CD4-positive, alpha-beta T cell treated with Interleukin-15 for 1 hour (primary cell): ENCODE measurements around the gene IMPDH2.

Experiments used
- DNase-seq: peaks from one replicate; pipeline ENCODE4 v3.0.0-alpha.2; 2020

IMPDH2 gene

DNA sequence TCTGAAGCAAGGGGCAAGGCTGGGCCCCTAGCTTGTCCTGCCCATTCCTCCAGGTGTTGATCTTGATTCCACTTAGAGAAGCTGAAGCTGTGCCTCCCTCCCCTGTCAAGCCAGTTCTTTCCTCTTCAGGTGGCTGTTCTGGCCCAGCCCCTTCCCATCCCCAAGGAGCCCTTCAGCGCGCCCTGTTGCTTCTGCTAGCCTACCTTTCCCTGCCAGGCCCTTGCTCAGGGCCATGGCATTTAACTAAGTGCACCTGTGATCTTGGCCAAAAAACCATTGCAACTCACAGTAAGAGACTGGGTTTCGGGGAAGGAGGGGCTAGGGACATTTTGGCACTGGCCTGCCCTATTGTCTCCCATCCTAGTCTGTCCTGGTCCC is 23.9 kb downstream of the IMPDH2 start:
- no peak for DNase-seq

DNA sequence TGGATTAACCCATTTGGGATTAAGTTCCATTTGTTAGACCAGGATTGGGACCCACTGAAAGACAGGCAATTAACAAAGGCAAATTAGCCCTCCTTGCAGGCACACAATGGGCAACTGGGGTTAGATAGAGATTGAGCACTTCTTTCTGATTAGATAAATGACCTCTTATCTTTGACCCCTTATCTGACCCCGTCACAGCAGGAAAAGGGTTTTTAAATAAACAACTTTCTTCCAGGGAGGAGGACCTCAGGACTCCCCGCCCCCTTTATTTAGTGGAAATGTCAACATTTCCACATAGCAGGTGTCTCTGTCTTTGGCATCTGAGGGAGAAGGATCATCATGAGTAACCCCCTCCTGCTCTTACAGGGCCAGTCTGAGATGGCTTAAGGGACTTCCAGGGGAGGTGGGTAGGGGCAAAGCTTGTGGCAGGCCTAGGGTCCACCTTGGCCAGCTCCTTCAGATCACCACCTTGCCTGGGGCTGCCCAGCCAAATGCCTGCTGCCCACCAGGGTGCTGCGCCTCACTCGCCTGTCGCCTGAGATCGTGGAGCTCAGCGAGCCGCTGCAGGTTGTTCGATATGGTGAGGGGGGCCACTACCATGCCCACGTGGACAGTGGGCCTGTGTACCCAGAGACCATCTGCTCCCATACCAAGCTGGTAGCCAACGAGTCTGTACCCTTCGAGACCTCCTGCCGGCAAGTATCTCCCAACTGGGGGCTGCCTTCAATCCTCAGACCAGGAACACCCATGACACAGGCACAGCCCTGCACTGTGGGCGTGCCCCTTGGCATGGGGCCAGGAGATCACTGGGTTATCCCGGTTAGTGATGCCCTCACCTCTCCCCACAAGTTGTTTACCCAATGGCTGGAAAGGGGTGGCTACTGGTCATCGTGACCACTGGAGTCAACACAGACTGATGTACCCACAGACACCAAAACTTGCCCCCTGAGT is 24.6 kb downstream of the IMPDH2 start:
- no peak for DNase-seq

DNA sequence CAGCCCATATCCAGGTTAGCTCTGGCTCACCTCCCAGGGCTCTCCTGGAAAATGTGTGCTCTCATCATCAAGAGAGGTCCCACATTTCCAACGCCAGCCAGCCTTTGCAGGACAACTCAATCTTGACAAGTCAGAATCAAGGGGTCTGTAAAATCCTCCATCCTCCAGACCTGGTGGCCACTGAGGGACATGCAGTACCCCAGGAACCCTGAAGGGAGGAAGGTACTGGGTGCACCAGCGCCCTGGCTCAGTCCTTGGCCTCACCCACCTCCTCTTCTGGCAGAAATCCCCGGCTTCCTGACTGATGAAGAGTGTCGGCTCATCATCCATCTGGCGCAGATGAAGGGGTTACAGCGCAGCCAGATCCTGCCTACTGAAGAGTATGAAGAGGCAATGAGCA is 28.0 kb downstream of the IMPDH2 start:
- DNase-seq = no peak

DNA sequence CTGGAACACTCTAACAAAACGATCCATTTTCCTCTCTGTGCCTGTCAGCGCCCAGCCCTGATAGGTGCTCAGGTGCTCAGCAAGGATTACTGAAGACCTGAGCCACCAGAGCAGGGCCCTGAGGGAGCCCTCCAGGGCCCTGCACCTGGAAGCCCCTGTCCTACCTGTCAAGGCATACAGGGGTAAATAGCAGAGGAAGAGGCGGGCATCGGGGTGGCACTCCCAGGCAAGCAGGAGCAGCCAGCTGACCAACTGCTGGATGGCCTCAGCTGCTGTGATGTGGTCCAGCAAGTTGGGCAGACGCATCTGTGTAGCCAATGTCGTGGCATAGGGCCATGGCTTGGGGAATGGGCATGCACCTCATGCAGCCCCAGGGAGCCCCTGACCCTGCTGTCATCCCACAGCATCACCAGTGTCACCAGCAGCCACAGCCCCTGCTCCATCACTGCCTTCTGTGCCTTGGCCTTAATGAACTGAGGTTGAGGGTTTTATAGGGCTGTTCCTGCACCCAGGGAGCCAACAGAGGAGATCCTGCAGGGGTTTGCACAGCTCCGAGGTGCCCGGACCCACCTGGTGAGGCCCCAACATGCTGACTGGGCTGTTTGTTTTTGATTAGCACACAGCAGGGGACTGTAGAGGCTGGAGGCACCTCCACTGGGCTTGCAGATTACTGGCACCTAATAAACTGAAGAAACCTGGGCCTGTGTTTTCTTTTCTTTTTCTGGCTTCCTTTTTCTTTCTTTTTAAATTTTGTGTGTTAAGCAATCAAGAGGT is 29.9 kb downstream of the IMPDH2 start:
- no peak for DNase-seq

DNA sequence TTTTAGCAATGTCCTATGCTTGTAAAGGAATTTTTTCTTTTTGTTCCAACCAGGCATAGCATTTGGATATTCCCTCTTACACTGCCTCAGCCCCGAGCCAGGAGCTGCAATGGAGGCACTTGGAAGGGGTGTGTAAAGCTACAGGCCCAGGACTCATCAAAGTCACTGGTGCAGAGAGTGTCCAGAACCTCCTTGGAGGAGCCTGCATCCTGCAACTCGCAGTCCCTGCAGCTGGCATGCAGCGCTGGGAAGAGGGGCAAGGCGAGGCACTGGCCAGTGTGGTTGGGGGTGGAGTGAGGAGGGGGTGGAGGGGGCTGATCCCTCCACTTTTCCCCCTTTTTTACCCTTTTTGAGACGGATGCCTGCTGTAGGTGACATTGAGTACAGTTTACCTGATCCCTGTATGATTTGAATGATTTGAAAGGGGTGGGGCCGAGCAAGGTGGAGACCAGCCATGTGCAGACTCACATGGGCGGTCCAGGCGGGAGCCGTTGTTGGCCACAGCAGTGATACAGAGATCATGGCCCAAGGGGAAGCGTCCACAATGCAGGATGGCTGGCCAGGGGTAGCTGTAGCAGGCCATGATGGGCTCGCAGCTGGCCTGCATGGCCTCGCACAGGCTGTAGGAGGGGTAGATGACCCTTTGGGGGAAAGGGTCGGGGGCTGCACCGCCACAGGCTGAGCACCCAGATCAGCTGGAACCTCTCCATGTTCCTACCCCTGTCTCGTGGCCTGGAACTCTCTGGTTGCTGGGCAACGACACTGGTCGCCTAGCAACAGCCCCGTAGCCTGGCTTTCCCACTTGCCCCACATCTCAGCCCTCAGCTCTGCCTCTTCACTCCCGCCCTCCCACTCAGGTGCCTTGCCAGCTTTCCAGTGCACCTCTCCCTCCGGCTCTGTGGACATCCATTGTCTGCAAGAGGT is 31.2 kb downstream of the IMPDH2 start:
- DNase-seq = no peak

DNA sequence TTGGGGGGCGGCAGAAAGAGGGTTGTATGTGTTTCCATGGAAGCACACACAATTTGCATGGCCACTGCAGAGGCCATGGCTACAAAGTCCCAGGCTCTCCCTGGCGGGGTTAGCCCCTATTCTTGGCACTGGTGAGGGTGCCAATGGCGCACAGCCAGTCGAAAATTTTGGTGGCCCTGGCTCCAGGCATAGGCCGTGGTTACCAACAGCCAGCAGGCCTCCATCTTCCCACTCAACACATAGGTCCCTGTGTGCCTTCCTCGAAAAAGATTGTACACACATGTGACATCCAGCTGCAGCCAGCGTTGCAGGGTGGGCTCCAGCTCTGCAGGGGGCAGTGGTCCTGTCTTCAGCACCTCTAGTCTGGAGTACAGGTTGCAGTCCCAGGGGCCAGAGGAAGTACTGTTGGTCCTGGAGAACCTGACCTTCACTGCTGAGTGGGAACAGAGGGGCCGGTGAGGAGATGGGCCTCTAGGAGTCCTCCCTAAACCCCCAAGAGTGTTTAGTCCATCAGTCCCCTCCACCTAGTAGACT is 32.0 kb downstream of the IMPDH2 start:
- no peak for DNase-seq

DNA sequence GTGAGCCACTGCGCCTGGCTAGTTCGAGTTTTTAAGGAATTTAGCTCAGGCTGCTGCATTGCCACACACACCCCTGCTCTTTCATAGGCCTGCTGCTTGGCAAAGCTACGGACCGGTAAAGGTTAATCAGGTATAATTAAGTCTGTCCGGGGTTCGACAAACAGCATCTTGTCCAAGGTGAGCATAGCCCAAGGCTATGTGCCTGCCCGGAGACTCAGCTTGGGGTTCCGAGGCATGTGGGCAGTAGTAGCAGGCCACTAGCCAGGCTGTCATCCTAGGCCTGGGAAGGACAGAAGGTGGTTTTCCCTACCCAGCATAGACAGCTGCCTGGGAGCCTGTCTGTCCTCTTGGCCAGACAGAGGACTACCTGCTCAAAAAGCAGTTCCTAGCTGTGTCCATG is 32.6 kb downstream of the IMPDH2 start:
- DNase-seq = no peak

DNA sequence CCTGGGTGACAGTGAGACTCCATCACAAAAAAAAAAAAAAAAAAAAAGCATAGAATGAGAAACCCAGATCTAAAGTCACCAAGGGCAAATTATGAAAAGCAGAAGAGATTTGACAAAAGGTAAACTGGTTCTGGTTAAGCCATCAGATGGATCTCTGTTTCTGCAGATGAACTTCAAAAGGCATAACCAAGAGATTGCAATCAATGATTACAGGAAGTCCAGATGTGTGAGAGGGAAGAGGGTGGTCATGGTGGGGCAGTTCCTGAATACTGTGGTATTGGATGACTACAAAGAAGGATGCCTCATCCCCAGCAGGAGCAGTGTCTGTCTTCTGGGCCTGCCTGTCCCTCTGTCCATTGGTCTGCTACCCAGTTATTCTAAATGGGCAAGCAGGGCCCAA is 35.4 kb downstream of the IMPDH2 start:
- DNase-seq = no peak

DNA sequence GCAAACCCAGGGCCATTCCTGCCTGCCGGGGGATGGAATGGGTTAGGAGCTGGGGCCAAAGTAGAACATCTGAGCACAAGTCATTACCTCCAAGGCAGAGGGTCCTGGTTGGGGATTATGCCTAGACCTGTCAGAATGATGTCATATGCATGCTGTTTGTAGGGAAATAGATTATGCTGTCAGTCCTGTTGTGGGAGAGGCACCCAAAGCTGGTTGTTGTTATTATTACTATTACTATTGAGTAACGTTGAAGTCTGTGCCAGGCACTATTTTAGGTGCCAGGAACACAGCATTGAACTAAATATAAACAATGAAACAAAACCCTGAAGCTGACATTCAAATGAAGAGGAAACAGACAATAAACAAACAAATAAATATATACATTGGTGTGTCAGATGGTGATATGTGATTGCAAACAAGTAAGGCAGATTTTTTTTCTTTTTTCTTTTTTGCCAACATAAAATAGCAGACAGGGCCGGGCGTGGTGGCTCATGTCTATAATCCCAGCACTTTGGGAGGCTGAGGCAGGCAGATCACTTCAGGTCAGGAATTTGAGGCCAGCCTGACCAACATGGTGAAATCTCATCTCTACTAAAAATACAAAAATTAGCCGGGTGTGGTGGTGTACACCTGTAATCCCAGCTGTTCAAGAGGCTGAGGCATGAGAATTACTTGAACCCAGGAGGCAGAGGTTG is 37.2 kb downstream of the IMPDH2 start:
- no peak for DNase-seq

DNA sequence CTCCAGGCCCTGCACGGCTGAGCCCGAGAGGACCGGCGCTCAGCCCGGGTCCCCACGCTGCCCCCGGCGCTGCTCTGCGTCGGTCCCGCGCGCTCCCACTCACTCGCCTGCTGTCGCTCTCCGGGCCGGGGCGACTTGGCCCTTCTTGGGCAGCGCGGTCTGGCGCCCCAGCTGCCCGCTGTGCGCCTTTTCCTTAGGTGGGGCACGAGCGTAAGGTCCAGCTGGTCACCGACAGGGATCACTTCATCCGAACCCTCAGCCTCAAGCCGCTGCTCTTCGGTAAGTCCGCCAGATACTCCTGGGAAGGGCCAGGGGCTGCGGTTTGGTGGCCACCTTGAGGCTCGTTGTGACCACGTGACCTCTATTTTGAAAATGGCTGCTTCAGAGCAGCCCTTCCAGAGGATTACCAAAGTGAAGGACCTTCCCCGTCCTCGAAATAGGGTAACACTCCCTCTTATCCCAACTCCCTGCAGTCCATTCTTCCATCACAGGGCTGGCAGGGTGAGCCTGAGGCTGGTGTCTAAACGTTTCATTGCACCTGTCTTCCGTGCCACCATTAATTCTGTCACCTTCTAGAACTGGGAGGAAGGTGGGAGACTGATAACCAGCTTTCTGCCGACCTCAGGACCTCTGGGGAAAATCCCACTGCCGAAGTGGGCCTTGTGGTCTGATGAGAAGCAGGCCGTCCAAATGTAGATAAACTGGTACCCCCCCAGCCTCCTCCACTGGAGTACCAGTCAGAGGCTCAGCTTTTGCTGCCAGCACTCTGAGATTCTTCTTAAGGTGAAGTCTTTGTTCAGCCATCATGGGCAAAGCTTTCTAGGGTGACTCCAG is 38.3 kb downstream of the IMPDH2 start:
- DNase-seq = no peak

DNA sequence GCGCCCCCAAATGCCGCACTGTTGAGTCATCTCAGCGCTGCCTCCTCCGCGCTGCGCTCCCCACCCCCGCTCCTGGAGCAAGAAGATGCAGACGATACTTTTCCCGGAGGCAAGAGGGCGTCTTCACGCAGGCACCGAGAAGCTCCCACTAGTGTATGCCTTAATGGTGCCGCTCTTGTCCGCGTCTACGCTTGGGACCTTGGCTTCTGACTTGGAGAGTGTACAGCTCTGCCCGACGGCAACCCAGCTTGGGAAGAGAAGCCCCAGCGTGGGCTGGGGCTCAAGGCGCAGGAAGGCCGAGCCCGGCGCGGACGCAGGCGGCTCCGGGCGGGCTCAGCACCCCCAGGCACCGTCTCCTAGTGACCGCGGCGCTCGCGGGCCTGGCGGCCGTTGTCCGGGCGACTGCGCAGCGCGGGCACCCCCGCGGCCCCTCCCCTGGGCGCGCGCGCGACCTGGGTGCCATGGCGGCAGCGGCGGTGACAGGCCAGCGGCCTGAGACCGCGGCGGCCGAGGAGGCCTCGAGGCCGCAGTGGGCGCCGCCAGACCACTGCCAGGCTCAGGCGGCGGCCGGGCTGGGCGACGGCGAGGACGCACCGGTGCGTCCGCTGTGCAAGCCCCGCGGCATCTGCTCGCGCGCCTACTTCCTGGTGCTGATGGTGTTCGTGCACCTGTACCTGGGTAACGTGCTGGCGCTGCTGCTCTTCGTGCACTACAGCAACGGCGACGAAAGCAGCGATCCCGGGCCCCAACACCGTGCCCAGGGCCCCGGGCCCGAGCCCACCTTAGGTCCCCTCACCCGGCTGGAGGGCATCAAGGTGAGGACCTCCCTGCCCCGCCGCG is 39.2 kb downstream of the IMPDH2 start, which contains the start of gene P4HTM:
P4HTM (plus strand) TSS at position 446 of the 840 bp plus-strand sequence; CDS start at position 462, 16 bp downstream.
- DNase-seq = peak; percentile 71

DNA sequence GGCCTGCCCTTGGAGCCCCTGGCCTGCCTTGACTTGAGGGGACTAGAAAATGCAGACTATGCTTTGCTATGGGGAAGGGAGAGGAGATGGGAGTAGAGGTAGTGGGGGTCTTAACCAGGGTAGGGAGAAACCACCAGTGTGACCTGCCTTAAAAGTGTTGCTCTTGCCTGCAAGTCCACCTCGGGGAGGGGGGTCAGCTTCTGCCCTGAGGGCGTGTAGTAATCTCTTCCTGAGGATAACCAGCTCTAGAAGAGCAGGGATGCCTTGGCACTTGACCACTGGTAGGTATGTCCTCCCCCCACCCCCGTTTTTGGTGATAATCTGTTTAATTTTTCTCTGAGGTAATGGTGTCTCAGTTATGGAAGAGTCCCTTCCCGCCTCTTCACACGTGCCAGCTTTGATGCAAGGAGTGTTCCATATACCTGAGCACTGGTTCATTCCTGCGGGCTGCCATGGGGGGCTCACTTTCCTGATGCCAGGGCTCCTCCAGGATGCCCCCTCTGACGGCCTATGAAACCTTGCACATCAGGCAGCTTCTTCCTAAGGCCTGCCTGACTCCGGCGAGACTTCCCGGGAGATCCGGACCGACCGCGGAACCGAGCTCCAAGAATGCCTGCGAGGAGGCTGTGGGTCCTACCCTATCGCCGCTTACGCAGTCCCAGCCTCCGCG is 39.9 kb downstream of the IMPDH2 start:
- DNase-seq = no peak

DNA sequence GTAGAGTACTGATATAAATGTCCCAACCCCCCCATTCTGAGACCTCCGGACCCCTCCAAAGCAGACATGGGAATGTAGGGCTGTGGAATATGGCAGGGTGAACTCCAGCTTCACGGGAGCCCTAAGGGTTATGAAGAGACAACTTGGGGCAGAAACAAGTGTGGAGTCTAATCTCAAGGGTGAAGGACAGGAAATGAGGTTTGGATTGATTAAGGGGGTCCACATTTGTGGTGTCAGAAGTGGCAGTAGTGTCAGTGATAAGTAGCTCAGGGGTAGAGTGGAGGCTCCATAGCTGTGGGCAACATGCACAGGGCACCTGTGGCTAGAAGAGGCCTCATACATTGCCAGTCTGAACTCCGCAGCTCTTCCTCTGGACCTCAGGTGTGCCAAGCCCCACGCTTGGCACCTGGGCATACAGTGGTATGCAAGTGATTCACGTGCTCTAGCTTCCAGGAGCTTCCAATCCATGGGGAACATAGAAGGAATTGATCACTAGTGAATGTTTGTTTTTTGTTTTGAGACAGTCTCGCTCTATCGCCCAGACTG is 43.3 kb downstream of the IMPDH2 start:
- no peak for DNase-seq

DNA sequence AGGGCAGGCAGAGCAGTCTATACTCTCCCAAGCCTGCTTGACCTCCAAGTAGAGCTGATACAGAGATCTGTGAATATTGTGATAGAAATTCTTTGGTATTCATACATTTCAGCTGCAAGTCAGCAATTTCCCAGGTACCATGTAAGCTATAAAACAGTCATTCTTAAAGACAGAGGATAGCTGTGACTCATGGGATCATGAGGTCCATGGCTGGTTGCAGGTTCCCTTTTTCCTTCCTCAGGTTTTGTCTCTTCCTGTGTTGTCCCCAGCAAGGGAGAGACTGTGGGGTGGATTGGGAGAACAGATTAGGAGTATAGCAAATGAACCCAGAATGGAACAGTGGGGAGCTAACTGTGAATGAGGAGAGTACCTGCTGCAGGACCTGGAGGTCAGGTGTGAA is 44.5 kb downstream of the IMPDH2 start:
- no peak for DNase-seq

DNA sequence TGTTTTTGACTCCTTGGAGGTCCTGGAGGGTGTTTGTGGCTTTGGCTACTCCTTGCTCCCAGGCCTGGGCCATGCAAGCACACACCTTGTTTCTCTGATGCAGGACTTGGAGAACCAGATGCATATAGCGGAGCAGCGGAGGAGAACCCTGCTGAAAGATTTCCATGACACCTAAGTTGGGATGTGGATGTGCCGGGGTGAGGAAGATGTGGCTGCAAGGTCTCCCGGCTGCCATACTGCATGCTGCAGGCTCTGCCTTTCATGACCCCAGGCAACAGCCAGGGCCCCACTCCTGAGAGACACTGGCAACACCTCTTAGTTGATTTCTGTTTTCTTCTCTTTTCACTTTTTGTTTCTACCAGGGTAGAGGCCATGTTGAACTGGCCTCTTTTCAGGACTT is 46.1 kb downstream of the IMPDH2 start:
- DNase-seq = no peak

DNA sequence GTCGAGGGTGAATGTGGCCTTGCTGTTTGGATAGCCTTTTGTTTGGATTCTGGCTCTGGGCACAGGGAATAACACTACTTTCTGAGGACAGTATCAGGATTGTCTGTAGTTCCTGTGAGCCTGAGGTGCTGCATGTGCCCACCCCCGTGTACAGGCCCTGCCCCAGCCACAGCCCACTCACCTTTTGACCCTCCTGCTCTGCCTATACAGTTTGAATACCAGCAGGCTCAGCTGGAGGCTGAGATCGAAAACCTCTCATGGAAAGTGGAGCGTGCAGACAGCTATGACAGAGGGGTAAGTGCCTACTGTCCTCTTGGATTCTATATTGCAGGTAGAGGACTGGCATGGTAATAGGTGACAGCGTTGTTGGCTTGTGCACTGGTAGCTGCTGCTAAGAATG is 46.5 kb downstream of the IMPDH2 start:
- DNase-seq = no peak

DNA sequence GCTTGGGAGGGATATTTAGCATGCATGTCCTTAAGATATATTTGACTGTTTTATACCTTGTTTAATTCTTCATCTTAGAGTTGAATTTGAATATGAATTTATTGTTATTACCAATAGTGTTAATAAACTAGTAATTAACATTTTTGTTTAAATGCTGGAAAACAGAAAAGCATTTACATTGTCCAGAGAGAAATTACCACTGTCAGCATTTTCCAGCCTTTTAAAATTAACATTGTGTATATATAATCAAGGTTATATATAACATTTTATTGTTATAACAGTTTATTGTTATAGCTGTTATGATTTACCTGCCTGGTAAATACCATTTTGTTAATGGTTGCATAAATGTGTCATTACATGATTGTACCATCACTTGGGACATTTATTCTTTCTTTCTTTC is 47.2 kb downstream of the IMPDH2 start:
- DNase-seq = no peak

DNA sequence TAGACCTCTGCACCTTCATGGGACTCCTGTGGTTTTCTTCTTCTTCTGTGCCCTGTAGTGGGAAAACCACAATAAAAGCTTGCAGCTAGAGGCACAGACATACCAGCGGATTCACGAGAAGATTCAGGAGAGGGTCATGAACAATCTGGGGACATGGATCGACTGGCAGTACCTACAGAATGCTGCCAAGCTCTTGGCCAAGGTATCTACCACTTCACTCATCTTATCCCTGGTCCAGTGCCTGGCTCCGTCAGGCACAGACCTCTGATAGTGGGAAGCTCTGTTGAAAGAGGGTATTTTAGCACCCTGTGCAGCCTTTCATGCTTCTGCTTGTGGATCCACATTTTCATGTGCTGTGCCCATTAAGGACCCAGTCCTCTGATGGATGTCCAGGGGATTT is 48.9 kb downstream of the IMPDH2 start:
- no peak for DNase-seq

DNA sequence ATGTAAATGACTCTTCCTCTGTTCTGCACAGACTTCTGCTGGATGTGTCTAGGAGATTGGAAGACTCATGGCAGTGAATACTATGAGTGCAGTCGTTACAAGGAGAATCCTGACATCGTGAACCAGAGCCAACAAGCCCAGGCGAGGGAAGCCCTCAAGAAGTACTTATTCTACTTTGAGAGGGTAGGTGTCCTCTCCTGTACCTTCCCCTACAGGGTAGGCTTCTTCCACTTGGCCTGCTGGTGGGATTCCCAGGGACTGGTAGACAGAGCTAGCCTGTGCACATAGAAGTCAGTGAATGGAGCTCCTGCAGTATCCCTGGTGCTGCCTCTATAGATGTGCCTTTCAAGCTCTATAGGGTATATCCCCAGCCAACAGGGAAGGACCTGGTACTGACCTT is 49.7 kb downstream of the IMPDH2 start:
- DNase-seq = no peak
